Lower leg skin (tissue), 3 donors: ENCODE measurements around the gene TTC16.

Experiments
- POLR2A ChIP-seq, 2 donors: fragments of 450-650 bp; IDR thresholded peaks; one replicate each; pipeline ENCODE4 v1.6.1; 2016 to 2017; ENCODE audit warnings: antibody characterized with exemption in 2 of 2, mild to moderate bottlenecking in 1 of 2, moderate library complexity in 1 of 2
- TF ChIP-seq, protein P1 (sequence below), 3 donors: fragments of 450-650 bp; IDR thresholded peaks; one replicate each; pipeline ENCODE4 v1.5.1; 2016; ENCODE audit warnings: antibody characterized with exemption in 3 of 3, mild to moderate bottlenecking in 3 of 3, moderate library complexity in 2 of 3

DNA sequence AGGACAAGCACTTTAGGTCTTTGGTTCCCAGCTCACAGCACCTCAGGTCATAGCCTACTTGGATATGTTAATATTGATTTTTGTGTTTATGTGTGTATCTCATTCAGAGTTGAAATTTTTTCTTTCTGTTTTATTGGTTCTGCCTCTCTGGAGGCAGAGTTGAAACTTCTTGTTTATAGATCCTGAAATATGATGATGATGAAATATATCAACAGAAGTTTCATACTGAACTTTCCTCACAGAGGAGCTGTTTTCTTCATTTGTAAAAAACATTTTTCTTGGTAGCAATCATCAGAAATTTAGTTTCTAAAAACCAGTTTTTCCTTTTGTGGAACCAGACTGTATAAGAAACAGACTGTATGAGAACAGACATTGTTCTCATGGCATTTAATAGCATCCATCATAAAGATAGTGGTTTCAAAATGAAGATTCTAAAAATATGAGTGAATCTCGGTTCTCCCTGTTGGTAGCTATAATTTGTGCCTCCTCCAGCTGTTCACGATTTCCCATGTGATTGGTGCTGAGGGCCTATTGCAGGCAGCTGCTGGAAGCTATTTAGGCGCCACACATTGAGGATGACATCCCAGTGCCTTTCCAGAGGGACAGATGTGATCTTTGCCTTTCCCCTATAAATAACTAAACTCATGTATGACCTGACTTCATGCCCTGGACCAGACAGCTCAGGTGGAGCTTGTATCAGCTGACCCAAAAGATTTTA is 48.6 kb upstream of the TTC16 start:
- TF ChIP-seq, protein P1, sequence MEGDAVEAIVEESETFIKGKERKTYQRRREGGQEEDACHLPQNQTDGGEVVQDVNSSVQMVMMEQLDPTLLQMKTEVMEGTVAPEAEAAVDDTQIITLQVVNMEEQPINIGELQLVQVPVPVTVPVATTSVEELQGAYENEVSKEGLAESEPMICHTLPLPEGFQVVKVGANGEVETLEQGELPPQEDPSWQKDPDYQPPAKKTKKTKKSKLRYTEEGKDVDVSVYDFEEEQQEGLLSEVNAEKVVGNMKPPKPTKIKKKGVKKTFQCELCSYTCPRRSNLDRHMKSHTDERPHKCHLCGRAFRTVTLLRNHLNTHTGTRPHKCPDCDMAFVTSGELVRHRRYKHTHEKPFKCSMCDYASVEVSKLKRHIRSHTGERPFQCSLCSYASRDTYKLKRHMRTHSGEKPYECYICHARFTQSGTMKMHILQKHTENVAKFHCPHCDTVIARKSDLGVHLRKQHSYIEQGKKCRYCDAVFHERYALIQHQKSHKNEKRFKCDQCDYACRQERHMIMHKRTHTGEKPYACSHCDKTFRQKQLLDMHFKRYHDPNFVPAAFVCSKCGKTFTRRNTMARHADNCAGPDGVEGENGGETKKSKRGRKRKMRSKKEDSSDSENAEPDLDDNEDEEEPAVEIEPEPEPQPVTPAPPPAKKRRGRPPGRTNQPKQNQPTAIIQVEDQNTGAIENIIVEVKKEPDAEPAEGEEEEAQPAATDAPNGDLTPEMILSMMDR (IDR thresholded peaks at IDR 0.05), result no peak
- no peak for TF ChIP-seq POLR2A (IDR thresholded peaks at IDR 0.05)
